Immature natural killer cell (primary cell): ENCODE measurements around the gene TMEM86B. TPM values are rescaled to one million over a fixed set of nuclear protein-coding genes. Genes with fewer than 3 reads are reported as not detected.

Experiments used
- DNase-seq, 3 donors: peaks; one replicate each; pipeline ENCODE4 v3.0.0; 2022; ENCODE audit warnings: mixed read lengths in 1 of 3
- H3K27ac Mint-ChIP-seq, 6 donors: one replicate each; pipeline ENCODE4 v1.8.0; 2020; ENCODE audit warnings: mixed read lengths in 6 of 6, mild to moderate bottlenecking in 5 of 6, inconsistent platforms in 4 of 6, moderate library complexity in 3 of 6
- H3K27me3 Mint-ChIP-seq, 3 donors: one replicate each; pipeline ENCODE4 v1.8.0; 2020 to 2021; ENCODE audit warnings: low read depth in 3 of 3, mild to moderate bottlenecking in 3 of 3, mixed read lengths in 3 of 3, moderate library complexity in 3 of 3, inconsistent platforms in 1 of 3
- H3K36me3 Mint-ChIP-seq, 3 donors: one replicate each; pipeline ENCODE4 v1.8.0; 2020; ENCODE audit warnings: mixed read lengths in 3 of 3, inconsistent platforms in 2 of 3, mild to moderate bottlenecking in 2 of 3
- H3K4me1 Mint-ChIP-seq, 2 donors: one replicate each; pipeline ENCODE4 v1.8.0; 2020; ENCODE audit warnings: inconsistent platforms in 2 of 2, mild to moderate bottlenecking in 2 of 2, mixed read lengths in 2 of 2, moderate library complexity in 1 of 2
- H3K4me3 Mint-ChIP-seq, 5 donors: one replicate each; pipeline ENCODE4 v1.8.0; 2020; ENCODE audit warnings: mild to moderate bottlenecking in 5 of 5, mixed read lengths in 5 of 5, inconsistent platforms in 3 of 5, moderate library complexity in 3 of 5
- H3K9me3 Mint-ChIP-seq, 6 donors: one replicate each; pipeline ENCODE4 v1.8.0; 2020; ENCODE audit warnings: mild to moderate bottlenecking in 6 of 6, mixed read lengths in 6 of 6, inconsistent platforms in 4 of 6, moderate library complexity in 3 of 6
- polyA plus RNA-seq, 3 donors: library from polyadenylated mRNA; unstranded; fragments of 300-500 nt; fragmentation: Illumina TruSeq; gene quantifications; one replicate each; pipeline ENCODE4 v1.2.3, GENCODE V29; 2021

Gene TMEM86B
- polyA plus RNA-seq, 3 donors from 2014 or later = 0.59 to 2.4 TPM; not detected in 1

DNA sequence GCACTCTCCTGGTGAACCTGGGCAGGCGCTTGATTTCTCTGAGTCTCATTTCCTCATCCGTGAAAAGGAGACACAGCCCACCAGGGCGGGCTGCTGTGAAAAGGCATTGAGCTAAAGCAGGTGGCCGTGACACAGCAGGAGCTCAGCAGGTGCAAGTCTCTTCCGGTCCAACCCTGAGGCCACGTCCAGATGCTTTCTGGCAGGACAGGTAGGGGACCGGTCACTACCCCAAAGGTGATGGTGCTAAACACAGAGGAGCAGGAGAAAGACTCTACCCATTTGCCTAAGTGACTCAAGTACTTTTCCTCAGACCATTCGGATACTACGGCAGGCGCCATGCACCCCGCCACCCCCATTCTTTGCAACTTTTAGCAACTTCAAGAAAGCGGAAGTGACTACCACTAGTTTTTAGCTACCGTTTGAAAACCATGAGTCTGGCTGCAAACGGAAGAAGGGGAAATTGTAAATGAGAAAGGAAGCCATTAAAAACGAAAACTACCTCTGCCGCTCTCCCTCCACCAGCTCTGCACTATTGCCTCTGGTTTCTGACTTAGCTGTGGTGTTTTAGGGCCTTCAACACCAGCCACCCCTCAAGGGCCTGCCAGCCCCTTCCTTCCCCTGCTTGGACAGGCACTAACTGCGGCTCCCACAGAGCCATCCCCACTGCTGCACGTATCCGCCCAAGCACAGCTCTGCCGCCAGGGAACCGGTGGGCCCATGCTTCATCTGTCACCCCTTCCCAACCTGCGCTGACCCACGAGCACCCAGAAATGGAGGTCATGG, 25.5 kb upstream of the TMEM86B start:
- H3K27ac Mint-ChIP-seq = peak overlapping the region; percentile 96 to 99 (median 99)
- H3K4me1 Mint-ChIP-seq = peaks cover 75 to 82% of the 10 kb centered on the region in 2 donors

DNA sequence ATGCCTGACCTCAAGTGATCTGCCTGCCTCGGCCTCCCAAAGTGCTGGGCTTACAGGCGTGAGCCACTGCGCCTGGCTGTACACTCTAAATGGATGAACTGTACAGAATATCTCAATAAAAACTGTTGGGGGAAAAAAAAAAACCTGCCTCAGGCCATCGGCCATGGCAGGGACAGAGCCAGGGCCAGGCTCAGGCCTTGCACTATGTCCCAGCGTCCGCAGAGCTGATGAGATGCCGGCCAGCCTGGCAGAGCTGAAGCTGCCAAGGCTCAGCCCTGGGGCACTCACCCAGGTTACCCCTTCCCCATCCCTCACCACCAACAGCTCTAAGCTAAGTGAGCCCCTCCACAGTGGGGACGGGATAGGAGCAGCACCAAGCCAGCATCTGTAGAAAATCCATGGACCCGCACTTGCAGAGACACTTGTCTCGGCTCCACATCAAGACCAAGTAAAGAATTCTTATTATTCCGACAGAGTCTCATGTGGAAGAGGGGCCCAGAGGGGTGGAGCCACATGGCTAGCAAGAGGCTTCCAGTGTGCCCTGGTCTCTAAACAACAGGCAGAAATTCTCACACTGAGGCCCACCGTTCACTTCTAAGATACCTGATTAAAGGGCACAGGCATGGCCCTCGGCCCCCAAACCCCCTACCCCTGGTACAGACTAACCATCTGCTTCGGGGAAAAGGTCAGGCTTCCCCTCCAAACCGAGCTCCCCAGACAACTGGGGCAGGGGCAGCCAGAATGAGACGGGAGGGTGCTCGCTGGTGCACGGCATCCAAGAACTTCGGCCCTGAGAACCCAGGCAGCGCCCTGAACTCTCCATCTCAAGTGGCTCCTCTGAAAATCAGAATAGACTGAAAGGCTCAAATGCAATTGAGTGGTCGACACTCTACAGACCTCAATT, 24.4 kb upstream of the TMEM86B start:
- Mint-ChIP-seq H3K27me3 (peaks cover 3 to 17% (median 10%) of the 10 kb centered on the region in 3 donors), H3K36me3 (peaks cover 0 to 3% (median 2%) of the 10 kb centered on the region in 3 donors), H3K9me3 (no peaks in the 10 kb centered on the region), H3K27ac (peak overlapping the region; percentile 96 to 99 (median 99)), H3K4me1 (peaks cover 85 to 91% of the 10 kb centered on the region in 2 donors), H3K4me3 (peak overlapping the region; percentile 97 to 100 (median 98))
- no peak for DNase-seq

More for the DNA sequence above, 25.5 kb upstream of the TMEM86B start:
- H3K36me3 Mint-ChIP-seq = peaks cover 0 to 3% (median 2%) of the 10 kb centered on the region in 3 donors
- H3K4me3 Mint-ChIP-seq = peak overlapping the region; percentile 97 to 100 (median 98)
- peaks cover 5 to 21% (median 13%) of the 10 kb centered on the region in 3 donors for H3K27me3 Mint-ChIP-seq
- H3K9me3 Mint-ChIP-seq = no peaks in the 10 kb centered on the region
- DNase-seq = peak; percentile 76 to 77 (median 77)

DNA sequence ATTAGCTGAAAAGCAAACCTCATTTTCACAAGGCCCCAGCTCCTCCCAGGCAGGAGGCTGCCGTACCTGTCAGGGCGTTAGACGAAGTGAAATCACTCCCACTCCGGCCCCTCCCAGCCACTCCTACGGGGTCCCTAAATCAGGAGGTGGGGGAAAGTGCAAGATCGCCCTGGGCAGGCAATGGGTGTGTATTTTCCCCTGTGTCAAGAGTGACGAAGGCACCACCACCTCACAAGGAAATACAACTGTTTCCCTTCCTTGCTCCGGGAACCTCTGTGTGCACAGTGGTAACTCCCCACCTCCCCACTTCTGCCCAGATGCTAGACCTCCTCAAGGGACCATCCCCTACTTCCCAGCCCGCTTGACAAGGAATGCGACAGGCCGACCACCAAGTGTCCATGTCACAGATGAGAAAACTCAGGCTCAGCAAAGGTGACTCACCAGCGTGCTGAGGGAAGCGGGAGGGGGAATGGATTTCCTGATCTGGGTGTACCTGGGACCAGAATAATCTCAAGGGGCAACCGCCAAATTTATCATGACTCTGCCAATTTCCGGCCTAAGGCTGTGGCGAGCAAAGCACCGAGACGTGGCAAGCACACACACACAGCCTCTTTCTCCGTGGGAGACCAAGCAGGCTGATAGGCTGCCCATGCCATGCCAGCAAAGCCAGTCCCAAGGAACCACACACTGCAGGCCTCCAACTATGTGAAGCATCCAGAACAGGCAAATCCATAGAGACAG, 22.9 kb upstream of the TMEM86B start:
- Mint-ChIP-seq H3K4me1 (peaks cover 78 to 83% of the 10 kb centered on the region in 2 donors), H3K27ac (peak overlapping the region; percentile 96 to 99 (median 98)), H3K4me3 (peak overlapping the region; percentile 78 to 99 (median 84)), H3K9me3 (no peaks in the 10 kb centered on the region), H3K27me3 (peaks cover 3 to 10% (median 8%) of the 10 kb centered on the region in 3 donors), H3K36me3 (peaks cover 0 to 3% (median 2%) of the 10 kb centered on the region in 3 donors)
- DNase-seq = peak; percentile 44 to 46 (median 44)

DNA sequence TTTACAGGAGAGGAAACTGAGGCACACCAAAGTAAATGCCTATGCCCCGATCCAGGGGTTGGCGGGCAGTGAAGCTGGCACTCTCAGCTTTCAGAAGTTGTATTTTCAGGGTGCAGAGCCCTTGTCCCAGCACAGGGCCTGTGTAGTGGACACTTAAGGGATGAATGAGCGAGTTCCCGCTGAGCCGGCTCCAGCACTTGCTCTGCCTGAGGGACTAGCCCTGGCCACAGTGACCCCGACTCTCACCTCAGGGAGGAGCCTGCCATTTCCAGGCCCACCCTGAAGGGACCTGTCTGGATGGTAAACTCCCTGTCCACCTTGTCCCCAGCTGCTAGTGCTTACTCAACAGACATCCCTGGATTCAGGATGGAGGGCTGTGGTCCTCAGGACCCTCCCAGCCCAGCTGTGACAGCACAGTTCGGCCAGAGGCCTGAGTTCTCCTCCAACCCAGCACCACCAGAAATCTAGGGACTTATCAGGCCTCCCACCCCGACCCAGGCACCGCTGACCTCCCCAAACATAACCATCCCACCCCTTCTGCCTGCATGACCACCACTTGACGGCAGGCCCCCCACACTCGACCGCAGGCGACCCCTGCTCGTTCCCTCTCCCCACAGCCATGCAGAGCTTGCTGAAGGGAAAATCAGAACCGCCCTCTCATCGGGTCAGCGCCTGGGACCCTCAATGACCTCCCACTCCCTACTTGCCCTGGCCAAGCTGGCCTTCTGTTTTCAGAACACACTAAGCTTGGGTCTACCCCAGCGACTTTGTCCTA, 21.9 kb upstream of the TMEM86B start:
- Mint-ChIP-seq H3K4me1 (peaks cover 68 to 72% of the 10 kb centered on the region in 2 donors), H3K27ac (peak overlapping the region; percentile 96 to 99 (median 98)), H3K9me3 (no peaks in the 10 kb centered on the region), H3K4me3 (peak overlapping the region; percentile 78 to 99 (median 84)), H3K36me3 (peaks cover 0 to 3% (median 2%) of the 10 kb centered on the region in 3 donors), H3K27me3 (peaks cover 3 to 9% (median 6%) of the 10 kb centered on the region in 3 donors)
- no peak for DNase-seq

DNA sequence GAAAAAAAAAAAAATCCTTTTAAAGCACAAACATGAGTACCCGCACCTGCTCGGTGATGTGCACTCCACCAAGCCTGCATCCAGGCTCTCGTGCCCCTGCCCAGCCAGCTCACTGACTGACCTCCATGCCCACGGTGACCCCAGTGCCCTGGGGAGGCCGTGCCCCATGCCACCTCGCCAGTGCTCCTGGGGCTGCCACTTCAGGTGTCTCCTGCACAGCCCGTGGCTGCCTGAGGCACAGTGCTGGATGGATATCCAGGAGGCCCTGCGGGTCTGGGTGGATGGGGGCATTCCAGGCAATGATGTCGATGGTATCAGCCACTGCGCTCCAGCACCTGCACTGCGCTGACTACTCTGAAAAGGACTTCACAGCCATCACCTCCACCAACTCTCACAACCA, 21.3 kb upstream of the TMEM86B start:
- H3K4me1 Mint-ChIP-seq = peaks cover 62 to 66% of the 10 kb centered on the region in 2 donors
- H3K4me3 Mint-ChIP-seq = no peak overlapping the region
- H3K27me3 Mint-ChIP-seq = peaks cover 3 to 9% (median 4%) of the 10 kb centered on the region in 3 donors
- no peaks in the 10 kb centered on the region for H3K9me3 Mint-ChIP-seq
- no peak for DNase-seq
- peak overlapping the region in 1 of 6 donors; percentile 96 for H3K27ac Mint-ChIP-seq
- peaks cover 0 to 3% (median 2%) of the 10 kb centered on the region in 3 donors for H3K36me3 Mint-ChIP-seq

DNA sequence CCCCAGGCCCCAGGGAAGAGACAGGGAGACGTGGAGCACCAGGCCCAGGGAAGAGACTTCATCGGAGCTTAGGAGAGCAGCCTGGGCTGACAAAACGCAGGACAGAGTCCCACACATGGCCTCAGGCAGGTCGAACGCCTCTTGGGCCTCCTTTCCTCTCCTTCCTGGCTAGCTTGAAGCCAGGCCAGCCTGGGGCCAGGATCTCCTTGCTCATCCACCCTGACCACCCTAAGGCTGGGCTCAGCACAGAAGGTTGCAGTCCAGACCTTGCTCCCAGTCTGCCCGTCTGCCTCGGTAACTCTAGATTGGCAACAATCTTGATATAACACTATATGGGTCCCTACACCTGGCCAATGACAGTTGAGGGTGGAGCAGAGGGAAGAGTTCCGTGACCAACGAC, 20.1 kb upstream of the TMEM86B start:
- no peaks in the 10 kb centered on the region for H3K9me3 Mint-ChIP-seq
- H3K27me3 Mint-ChIP-seq = peaks cover 3 to 6% (median 3%) of the 10 kb centered on the region in 3 donors
- H3K4me1 Mint-ChIP-seq = peaks cover 50 to 55% of the 10 kb centered on the region in 2 donors
- H3K4me3 Mint-ChIP-seq = peak overlapping the region in 1 of 5 donors; percentile 39
- peaks cover 3 to 6% (median 3%) of the 10 kb centered on the region in 3 donors for H3K36me3 Mint-ChIP-seq
- DNase-seq = no peak
- H3K27ac Mint-ChIP-seq = peak overlapping the region in 5 of 6 donors; percentile 59 to 84 (median 69)

GRCh38 chr19:55248166-55248675, 19.7 kb upstream of the TMEM86B start:
- Mint-ChIP-seq H3K4me3 (peak overlapping the region in 2 of 5 donors; percentile 2 to 39), H3K36me3 (peaks cover 3 to 6% (median 3%) of the 10 kb centered on the region in 3 donors), H3K4me1 (peaks cover 45 to 50% of the 10 kb centered on the region in 2 donors), H3K27me3 (peaks cover 0 to 6% (median 3%) of the 10 kb centered on the region in 3 donors), H3K9me3 (no peaks in the 10 kb centered on the region), H3K27ac (peak overlapping the region in 4 of 6 donors; percentile 59 to 84 (median 68))
- no peak for DNase-seq

GRCh38 chr19:55247621-55248099, 19.1 kb upstream of the TMEM86B start:
- H3K27me3 Mint-ChIP-seq = peaks cover 0 to 6% (median 3%) of the 10 kb centered on the region in 3 donors
- H3K36me3 Mint-ChIP-seq = peaks cover 6 to 9% (median 6%) of the 10 kb centered on the region in 3 donors
- no peak for DNase-seq
- no peak overlapping the region for H3K27ac Mint-ChIP-seq
- H3K4me3 Mint-ChIP-seq = no peak overlapping the region
- peaks cover 43 to 45% of the 10 kb centered on the region in 2 donors for H3K4me1 Mint-ChIP-seq
- H3K9me3 Mint-ChIP-seq = no peaks in the 10 kb centered on the region

DNA sequence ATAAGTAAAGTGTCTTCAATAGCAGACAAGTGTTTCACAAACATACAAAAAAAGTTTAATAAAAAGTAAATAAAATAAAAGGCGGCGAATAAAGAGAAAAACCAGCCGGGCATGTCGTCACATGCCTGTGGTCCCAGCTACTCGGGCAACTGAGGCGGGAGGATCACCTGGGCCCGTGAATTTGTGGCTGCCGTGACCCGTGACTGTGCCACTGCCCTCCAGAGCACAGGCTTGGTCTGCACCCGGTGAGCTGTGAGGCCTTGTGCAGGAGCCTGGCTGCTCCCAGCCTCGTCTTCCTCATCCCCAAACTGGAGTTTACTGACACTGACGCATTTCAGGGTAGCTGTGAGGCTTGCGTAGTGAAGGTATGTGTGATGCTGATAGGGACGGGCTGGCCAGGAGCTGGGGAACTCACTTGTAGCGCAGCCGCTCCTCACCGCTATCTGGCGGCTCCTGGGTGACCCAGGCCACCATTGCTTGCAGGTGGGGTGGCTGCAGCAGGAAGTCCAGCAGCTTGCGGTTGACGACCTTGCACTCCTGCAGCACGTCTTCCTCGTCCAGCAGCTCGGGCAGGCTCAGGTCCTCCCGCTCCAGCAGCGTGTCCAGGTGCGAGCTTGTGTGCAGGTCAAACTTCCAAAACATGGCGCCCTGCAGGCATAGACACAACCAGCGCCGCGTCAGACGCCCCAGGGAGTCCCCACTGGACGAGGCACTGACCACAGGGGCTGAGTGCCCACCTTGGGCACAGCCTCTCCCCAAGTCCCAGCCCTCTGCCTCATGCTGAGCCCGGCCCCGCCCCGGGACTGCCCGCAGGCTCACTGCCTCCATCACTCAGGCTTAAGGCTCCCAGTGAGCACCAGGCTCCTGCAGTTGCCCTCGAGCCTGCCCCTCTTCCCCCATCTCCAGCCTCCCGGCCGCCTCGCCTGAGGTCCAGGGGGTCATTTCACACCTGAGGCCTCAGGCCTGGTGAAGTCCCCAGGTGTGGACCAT, 18.2 kb upstream of the TMEM86B start:
- Mint-ChIP-seq H3K9me3 (no peaks in the 10 kb centered on the region), H3K27ac (no peak overlapping the region), H3K4me3 (no peak overlapping the region), H3K27me3 (peaks cover 0 to 5% (median 3%) of the 10 kb centered on the region in 3 donors), H3K36me3 (peaks cover 5 to 10% (median 7%) of the 10 kb centered on the region in 3 donors), H3K4me1 (peaks cover 36 to 37% of the 10 kb centered on the region in 2 donors)
- DNase-seq = no peak

DNA sequence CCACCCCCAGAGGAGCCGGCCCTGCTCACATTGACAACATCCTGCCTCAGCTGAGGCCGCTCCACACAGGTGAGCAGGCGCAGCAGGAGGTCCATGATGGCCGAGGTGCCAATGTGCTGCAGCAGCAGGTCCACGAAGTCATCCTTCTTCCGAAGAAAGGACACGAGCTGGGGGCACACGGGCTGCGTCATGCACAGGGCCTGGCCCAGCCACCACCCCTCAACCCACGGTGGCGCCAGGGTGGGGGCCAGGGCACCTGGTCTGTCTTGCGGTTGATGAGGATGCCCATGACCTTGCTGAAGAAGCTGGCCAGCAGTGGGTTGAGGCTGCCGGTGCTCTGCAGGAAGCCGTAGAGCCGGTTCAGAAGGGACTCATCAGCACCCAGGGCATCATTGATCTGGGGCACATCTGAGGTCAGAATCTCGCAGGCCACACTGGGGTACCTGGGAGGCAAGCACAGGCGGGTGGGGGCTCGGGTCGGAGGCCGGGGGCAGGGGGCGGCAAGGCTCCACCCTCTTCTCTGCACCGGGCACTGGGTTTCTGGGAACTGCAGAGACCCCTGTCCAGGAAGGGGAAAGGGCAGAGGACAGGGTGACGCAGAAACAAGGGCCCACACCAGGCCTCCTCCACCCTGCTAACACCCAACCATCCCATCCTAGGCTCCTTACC, 16.8 kb upstream of the TMEM86B start:
- Mint-ChIP-seq H3K4me1 (peaks cover 22 to 24% of the 10 kb centered on the region in 2 donors), H3K36me3 (peaks cover 4 to 14% (median 9%) of the 10 kb centered on the region in 3 donors), H3K4me3 (no peak overlapping the region), H3K27me3 (peaks cover 0 to 5% (median 2%) of the 10 kb centered on the region in 3 donors), H3K9me3 (no peaks in the 10 kb centered on the region), H3K27ac (no peak overlapping the region)
- DNase-seq = no peak
